Adrenal gland (tissue), 5 donors: Measurements from ENCODE around the gene UNC13C.

Experiments
- CTCF ChIP-seq, 6 experiments: fragments of 450-650 bp in 4 of 6; fragments of 200-600 bp in 2 of 6; sonication (generic) in 1 of 6; IDR thresholded peaks; 1 replicate in 5 of 6; 2 replicates in 1 of 6; pipeline versions ENCODE4 v1.5.1 to v1.8.0; 2016 to 2021; ENCODE audit warnings: antibody characterized with exemption in 6 of 6, mild to moderate bottlenecking in 2 of 6, moderate library complexity in 1 of 6
- POLR2A ChIP-seq, 2 donors: fragments of 450-650 bp; IDR thresholded peaks; one replicate each; pipeline ENCODE4 v1.6.1; 2017; ENCODE audit warnings: antibody characterized with exemption in 2 of 2, mild to moderate bottlenecking in 2 of 2, moderate library complexity in 1 of 2
- donor health status: DM: no; HTN: no; CAD: no.

GRCh38 chr15:54026891-54027290, 48.6 kb downstream of the UNC13C start:
- TF ChIP-seq CTCF (IDR thresholded peaks at IDR 0.05) (no peak), POLR2A (IDR thresholded peaks at IDR 0.05) (no peak)
